SK-N-SH (cell line): ENCODE data around the gene MRPL49. TPM values are rescaled to one million over a fixed set of nuclear protein-coding genes. Genes with fewer than 3 reads are reported as not detected.

ENCODE experiments used
- CTCF ChIA-PET: fragments of 300-600, 350-600 bp; formaldehyde crosslinking; extraction: SDS; loops from one replicate; lab custom pipeline; 2021; lab: Yijun Ruan, JAX
- POLR2A ChIA-PET: fragments of 350-600 bp; sonication (Branson Sonifier 250); formaldehyde crosslinking; extraction: SDS; loops from one replicate; lab custom pipeline; 2020; ENCODE audit warnings: antibody characterized with exemption, inconsistent platforms; lab: Yijun Ruan, JAX
- DNase-seq: peaks from one replicate; pipeline ENCODE4 v3.0.0; 2012
- H2AFZ ChIP-seq: fragments of 200-600 bp; sonication (generic); 2 replicates; pipeline ENCODE4 v1.8.1; 2016; ENCODE audit warnings: antibody characterized with exemption, mild to moderate bottlenecking, low read depth
- H3F3A ChIP-seq: fragments of 200-600 bp; sonication (generic); replicated peaks from 2 replicates; pipeline ENCODE3; 2016; ENCODE audit warnings: antibody characterized with exemption, mild to moderate bottlenecking; ENCODE audit not compliant: insufficient read depth
- H3K27ac ChIP-seq, 2 experiments: fragments of 200-500 bp in 1 of 2; fragments of 200-600 bp in 1 of 2; sonication (Bioruptor generic) in 1 of 2; sonication (generic), shearing (Covaris generic) in 1 of 2; 2 replicates each; pipeline versions ENCODE4 v1.5.1 to v1.6.1; 2014 to 2016; ENCODE audit warnings: low read depth in 2 of 2, inconsistent platforms in 1 of 2, low read length in 1 of 2, mild to moderate bottlenecking in 1 of 2, mixed read lengths in 1 of 2
- H3K27me3 ChIP-seq: fragments of 200-600 bp; sonication (generic), shearing (Covaris generic); 2 replicates; pipeline ENCODE4 v1.6.1; 2016; ENCODE audit warnings: mixed run types; ENCODE audit not compliant: insufficient read depth
- H3K36me3 ChIP-seq, 2 experiments: fragments of 200-500 bp in 1 of 2; fragments of 200-600 bp in 1 of 2; sonication (Bioruptor generic) in 1 of 2; sonication (generic) in 1 of 2; replicated peaks in 1 of 2; 2 replicates each; pipeline versions ENCODE3 to v1.5.1; 2014 to 2016; ENCODE audit warnings: low read length in 1 of 2, mild to moderate bottlenecking in 1 of 2; ENCODE audit not compliant: insufficient read depth in 2 of 2, control insufficient read depth in 1 of 2
- H3K4me1 ChIP-seq, 2 experiments: fragments of 200-500 bp in 1 of 2; fragments of 200-600 bp in 1 of 2; sonication (Bioruptor generic) in 1 of 2; sonication (generic), shearing (Covaris generic) in 1 of 2; 2 replicates each; pipeline versions ENCODE4 v1.5.1 to v1.6.1; 2014 to 2016; ENCODE audit warnings: low read depth in 1 of 2, low read length in 1 of 2, mixed run types in 1 of 2; ENCODE audit not compliant: insufficient read depth in 2 of 2, control insufficient read depth in 1 of 2
- H3K4me2 ChIP-seq: fragments of 200-600 bp; sonication (generic), shearing (Covaris generic); 2 replicates; pipeline ENCODE4 v1.6.1; 2017; ENCODE audit warnings: mixed run types
- H3K4me3 ChIP-seq, 2 experiments: fragments of 200-500 bp in 1 of 2; fragments of 200-600 bp in 1 of 2; sonication (Bioruptor generic) in 1 of 2; sonication (generic), shearing (Covaris generic) in 1 of 2; 2 replicates each; pipeline versions ENCODE4 v1.5.1 to v1.8.1; 2014 to 2016; ENCODE audit warnings: low read depth in 2 of 2, inconsistent platforms in 1 of 2, low read length in 1 of 2, mild to moderate bottlenecking in 1 of 2, mixed read lengths in 1 of 2, moderate library complexity in 1 of 2
- H3K79me2 ChIP-seq: fragments of 200-600 bp; sonication (generic); 2 replicates; pipeline ENCODE4 v1.8.1; 2017; ENCODE audit warnings: mild to moderate bottlenecking; ENCODE audit not compliant: insufficient read depth
- H3K9ac ChIP-seq: fragments of 200-600 bp; sonication (generic); 2 replicates; pipeline ENCODE4 v1.6.1; 2017; ENCODE audit warnings: mixed run types
- H3K9me2 ChIP-seq: fragments of 200-600 bp; sonication (generic); 2 replicates; pipeline ENCODE4 v1.6.1; 2017; ENCODE audit warnings: mixed run types
- H3K9me3 ChIP-seq: fragments of 200-600 bp; sonication (generic); 2 replicates; pipeline ENCODE4 v1.6.1; 2017; ENCODE audit warnings: mixed run types, mild to moderate bottlenecking, moderate library complexity
- H4K20me1 ChIP-seq: fragments of 200-600 bp; sonication (generic); 2 replicates; pipeline ENCODE4 v1.6.1; 2017; ENCODE audit warnings: mild to moderate bottlenecking, mixed run types; ENCODE audit not compliant: insufficient read depth
- CTCF ChIP-seq: fragments of 200-600 bp; sonication (generic); IDR thresholded peaks from 2 replicates; pipeline ENCODE4 v1.6.1; 2017; ENCODE audit warnings: antibody characterized with exemption, mild to moderate bottlenecking, moderate library complexity
- EP300 ChIP-seq, 2 experiments: IDR thresholded peaks; 2 replicates each; pipeline versions ENCODE4 v1.4.0 to v1.6.1; 2012; ENCODE audit warnings: borderline replicate concordance in 1 of 2, low read depth in 1 of 2, low read length in 1 of 2
- FOSL2 ChIP-seq: IDR thresholded peaks from 2 replicates; pipeline ENCODE4 v1.4.0; 2012; ENCODE audit warnings: low read depth, mild to moderate bottlenecking, moderate library complexity, borderline replicate concordance
- FOXM1 ChIP-seq: IDR thresholded peaks from 2 replicates; pipeline ENCODE4 v1.4.0; 2012; ENCODE audit warnings: low read depth, mild to moderate bottlenecking
- IRF3 ChIP-seq: fragments of 150-350 bp; IDR thresholded peaks from 2 replicates; pipeline ENCODE4 v1.6.1; 2016; ENCODE audit warnings: mild to moderate bottlenecking, low read depth, low read length
- MAX ChIP-seq: IDR thresholded peaks from 2 replicates; pipeline ENCODE4 v1.4.0; 2012; ENCODE audit warnings: low read depth
- POLR2AphosphoS5 ChIP-seq: IDR thresholded peaks from 2 replicates; pipeline ENCODE4 v1.6.1; 2012; ENCODE audit warnings: low read depth, low read length
- RFX5 ChIP-seq: IDR thresholded peaks from 2 replicates; pipeline ENCODE4 v1.6.1; 2012; ENCODE audit warnings: mild to moderate bottlenecking, improper control_type of control experiment, low read length
- TAF1 ChIP-seq: IDR thresholded peaks from 2 replicates; pipeline ENCODE4 v1.6.1; 2012; ENCODE audit warnings: low read depth, mild to moderate bottlenecking, low read length, moderate library complexity, borderline replicate concordance
- TEAD4 ChIP-seq: IDR thresholded peaks from 2 replicates; pipeline ENCODE4 v1.4.0; 2012; ENCODE audit warnings: mild to moderate bottlenecking, borderline replicate concordance; ENCODE audit not compliant: insufficient read depth
- USF1 ChIP-seq: IDR thresholded peaks from 2 replicates; pipeline ENCODE4 v1.4.0; 2012; ENCODE audit warnings: low read depth, borderline replicate concordance
- WGBS: methylation state at CpG from one replicate; pipeline ENCODE4 v1.1.6; 2017; ENCODE audit warnings: low lambda C conversion rate; 5-methylcytosine and 5-hydroxymethylcytosine counted together
- polyA plus RNA-seq, 3 experiments: library from polyadenylated mRNA; depleted of rRNA; stranded (reverse); fragments of >200 nt; gene quantifications; 2 replicates each; pipeline ENCODE4 v1.2.3, GENCODE V29; 2012

MRPL49 gene
- polyA plus RNA-seq, 1 of the 3 experiments (the other 2 are of a cell fraction) = 56.7 TPM

- Histone ChIP-seq H3K9ac (no peak overlapping the region), H2AFZ (no peak overlapping the region), H3K9me2 (no peaks in the 10 kb centered on the region), H4K20me1 (peaks cover 6% of the 10 kb centered on the region; the same call in 1 of the 2 replicates), H3K9me3 (no peaks in the 10 kb centered on the region), H3K4me2 (no peak overlapping the region), H3K27me3 (no peaks in the 10 kb centered on the region), H3K79me2 (peaks cover 27% of the 10 kb centered on the region; the same call in 1 of the 2 replicates), H3K36me3 (peaks cover 2 to 20% of the 10 kb centered on the region in 2 experiments), H3K4me1 (peaks cover 8 to 20% of the 10 kb centered on the region in 2 experiments; a peak in 3 of 4 replicates), H3F3A (peaks cover 13% of the 10 kb centered on the region), H3K4me3 (no peak overlapping the region), H3K27ac (no peak overlapping the region)
- ChIA-PET POLR2A (interaction anchor here (0.6 kb wide), 1 partner anchor 13 kb away, joined by 3 read pairs; the partner anchor contains the start of genes FAU and MRPL49), CTCF (interaction anchor here (0.8 to 6.1 kb wide), 8 partner anchors 9 to 804 kb away, joined by 3 to 46 read pairs (median 4); partner anchors contain the start of genes CAPN1, FAU, MRPL49 and ZNHIT2)
- 96% methylated on average over 33 of the region's 38 CpGs for WGBS
- DNase-seq = no peak
- TF ChIP-seq TAF1 = no peak
- TF ChIP-seq TEAD4 = no peak
- no peak for TF ChIP-seq CTCF
- no peak for TF ChIP-seq USF1
- no peak for TF ChIP-seq IRF3
- TF ChIP-seq EP300 (IDR thresholded peaks at IDR 0.05; ENCODE audit: borderline replicate concordance in 1 of 2, low read depth in 1 of 2, low read length in 1 of 2) = no peak
- TF ChIP-seq FOSL2 = no peak
- no peak for TF ChIP-seq MAX
- TF ChIP-seq RFX5 = no peak
- TF ChIP-seq POLR2AphosphoS5 = no peak
- no peak for TF ChIP-seq FOXM1
Observed at GRCh38 chr11:65108469-65109123, 13.5 kb upstream of the MRPL49 start.
